ENCODE results near the gene NDFIP1. TPM values are rescaled to one million over a fixed set of nuclear protein-coding genes. Genes with fewer than 3 reads are reported as not detected.

NDFIP1 gene
- total and polyA plus RNA-seq, 2 of the 8 experiments (the other 6 are each of a cell fraction or from before 2014, with no cell fraction given), result 8.8 to 27.1 TPM

GRCh38 chr5:142063376-142063775, 45.2 kb upstream of the NDFIP1 start:
- H3K9me3 ChIP-seq (ENCODE audit: insufficient read depth in 2 of 2, low read depth in 1 of 2, low read length in 1 of 2), result no peaks in the 10 kb centered on the region
- no peak overlapping the region for H4K91ac ChIP-seq (replicated peaks; ENCODE audit: insufficient read length, low read length)
- H3K79me2 ChIP-seq (ENCODE audit: control insufficient read depth in 1 of 2, insufficient read depth in 2 of 2, low read length in 2 of 2), result no peaks in the 10 kb centered on the region
- H4K5ac ChIP-seq (ENCODE audit: insufficient read length, low read depth, low read length), result no peak overlapping the region
- H3K36me3 ChIP-seq (ENCODE audit: control insufficient read depth in 2 of 4, insufficient read depth in 4 of 4, low read length in 3 of 4), result no peaks in the 10 kb centered on the region
- no peak overlapping the region for H4K8ac ChIP-seq (ENCODE audit: extremely low read depth, insufficient read depth, low read length)
- H3K27me3 ChIP-seq (replicated peaks in 1 of 4; ENCODE audit: control insufficient read depth in 3 of 4, extremely low read depth in 1 of 4, insufficient read depth in 3 of 4, low read length in 3 of 4), result no peaks in the 10 kb centered on the region
- H4K20me1 ChIP-seq (replicated peaks in 1 of 2; ENCODE audit: control insufficient read depth in 1 of 2, insufficient read depth in 2 of 2, low read length in 2 of 2), result no peaks in the 10 kb centered on the region
- 79% methylated on average over 4 of the region's 4 CpGs; no CpG with 5 or more reads in 1 of the 2 experiments for WGBS, 2 experiments (ENCODE audit: extremely low coverage in 1 of 2, insufficient coverage in 1 of 2, insufficient read length in 1 of 2, insufficient replicate concordance in 2 of 2, low coverage in 1 of 2, low lambda C conversion rate in 2 of 2, missing lambda C conversion rate in 1 of 2)
- H2BK12ac ChIP-seq (ENCODE audit: low read depth, low read length), result 0 out of 2 replicates have a peak overlapping the region, but pooled peaks have one; percentile 75
- no peak overlapping the region for H2BK120ac ChIP-seq (replicated peaks; ENCODE audit: low read depth, low read length)
- no peaks in the 10 kb centered on the region for H3K79me1 ChIP-seq (ENCODE audit: low read depth, low read length)
- POLR2A ChIA-PET (ENCODE audit: partially characterized antibody), result interaction anchor here (1.0 to 3.5 kb wide), 2 partner anchors 24 to 50 kb away, joined by 3 to 12 read pairs; partner anchors contain the start of gene GNPDA1
- DNase-seq (ENCODE audit: low read depth in 1 of 2, low spot score in 2 of 2), result no peak
- H2AK5ac ChIP-seq (ENCODE audit: low read depth, low read length), result no peak overlapping the region
- H2BK20ac ChIP-seq (ENCODE audit: low read length), result no peak overlapping the region
- no peak overlapping the region for H2BK15ac ChIP-seq (ENCODE audit: low read length)
- no peak overlapping the region for H3K4ac ChIP-seq (replicated peaks; ENCODE audit: insufficient read length, low read depth, low read length)
- CTCF ChIA-PET (ENCODE audit: partially characterized antibody), result interaction anchor here (0.7 to 2.3 kb wide), 7 partner anchors 15 to 295 kb away, joined by 3 to 21 read pairs (median 3); partner anchors contain the start of gene GNPDA1
- H3K14ac ChIP-seq (ENCODE audit: insufficient read length), result no peak overlapping the region
- H3K27ac ChIP-seq (ENCODE audit: low read depth, low read length), result no peak overlapping the region
- peak overlapping the region; percentile 96 for H2AFZ ChIP-seq (ENCODE audit: low read length)
- H3K9ac ChIP-seq (replicated peaks in 1 of 4; ENCODE audit: extremely low read depth in 1 of 4, low read depth in 3 of 4, low read length in 3 of 4), result no peak overlapping the region
- no peaks in the 10 kb centered on the region for H3K23me2 ChIP-seq (ENCODE audit: low read depth, low read length)
- peaks cover 0 to 3% (median 3%) of the 10 kb centered on the region in 4 experiments; a peak in 5 of 7 replicates for H3K4me1 ChIP-seq (replicated peaks in 1 of 4; ENCODE audit: control insufficient read depth in 3 of 4, insufficient read depth in 4 of 4, low read length in 3 of 4)
- H2BK5ac ChIP-seq (ENCODE audit: low read depth, low read length), result no peak overlapping the region
- peak overlapping the region in 1 of 4 experiments; percentile 47; a peak in 4 of 8 replicates for H3K4me3 ChIP-seq (ENCODE audit: extremely low read depth in 1 of 4, insufficient read depth in 2 of 4, low read depth in 3 of 4, low read length in 4 of 4)
- H3K18ac ChIP-seq (ENCODE audit: extremely low read depth, low read length), result no peak overlapping the region
- no peak for FAIRE-seq
- H3K23ac ChIP-seq (ENCODE audit: insufficient read length), result no peak overlapping the region
- no peak overlapping the region for H3K56ac ChIP-seq (replicated peaks; ENCODE audit: insufficient read length, low read depth, low read length)
- H3K4me2 ChIP-seq (ENCODE audit: insufficient read depth in 1 of 2, low read depth in 2 of 2, low read length in 2 of 2), result peak overlapping the region; percentile 56 to 66; a peak in 3 of 4 replicates
- TF ChIP-seq SUZ12 (IDR thresholded peaks at IDR 0.05; ENCODE audit: low read length) (no peak), CHD1 (IDR thresholded peaks at IDR 0.05; ENCODE audit: low read depth, low read length) (no peak), SIX5 (IDR thresholded peaks at IDR 0.05; ENCODE audit: low read depth, low read length) (no peak), KDM5A (IDR thresholded peaks at IDR 0.05; ENCODE audit: low read length) (no peak), HDAC6 (IDR thresholded peaks at IDR 0.05; ENCODE audit: low read depth, low read length) (no peak), CTCF (IDR thresholded peaks at IDR 0.05; ENCODE audit: control extremely low read depth in 1 of 3, insufficient read depth in 1 of 3, low read depth in 1 of 3, low read length in 3 of 3) (no peak), KDM1A (IDR thresholded peaks at IDR 0.05; ENCODE audit: borderline replicate concordance, low read length) (no peak), PHF8 (conservative IDR thresholded peaks at IDR 0.05; ENCODE audit: low read depth, low read length) (no peak), EP300 (IDR thresholded peaks at IDR 0.05; ENCODE audit: borderline replicate concordance in 1 of 2, low read depth in 2 of 2, low read length in 2 of 2) (no peak), SAP30 (IDR thresholded peaks at IDR 0.05; ENCODE audit: insufficient read depth, insufficient replicate concordance, low read length) (no peak), SP2 (IDR thresholded peaks at IDR 0.05; ENCODE audit: low read length) (no peak)
